Measurements from ENCODE around the gene SPANXA2.

- TF ChIP-seq ZNF274 (IDR thresholded peaks at IDR 0.05; ENCODE audit: low read depth, low read length) (no peak), POLR2AphosphoS5 (IDR thresholded peaks at IDR 0.05; ENCODE audit: low read depth, low read length) (no peak)
Measured at GRCh38 chrX:141638550-141638949, 49.0 kb downstream of the SPANXA2 start.

All from HCT116 (cell line).